Naive thymus-derived CD4-positive, alpha-beta T cell (primary cell): ENCODE data around the gene ZNF688. TPM values are rescaled to one million over a fixed set of nuclear protein-coding genes. Genes with fewer than 3 reads are reported as not detected.
"Not testable (repeated sequence)": the region's sequence is repeated elsewhere in the genome, so short reads cannot be mapped to it uniquely, and the experiment has no call there.

Experiments
- ATAC-seq: fragments of 150-1000 bp; cut with Tn5 transposase; 2 replicates; pipeline ENCODE4 v1.10.0; 2021; ENCODE audit warnings: mild to moderate bottlenecking, moderate library complexity
- CTCF ChIA-PET: fragments of 350-600 bp; sonication (Branson Sonifier 250); formaldehyde crosslinking; loops from one replicate; lab custom pipeline; 2021; ENCODE audit warnings: antibody characterized with exemption; lab: Charles Lee
- POLR2A ChIA-PET: fragments of 350-600 bp; sonication (Branson Sonifier 250); formaldehyde crosslinking; loops from one replicate; lab custom pipeline; 2021; ENCODE audit warnings: antibody characterized with exemption, inconsistent platforms; lab: Charles Lee
- DNase-seq, 9 donors: peaks; one replicate each; pipeline versions ENCODE4 v3.0.0 to v3.0.0-alpha.2; 2020 to 2022; ENCODE audit warnings: mixed read lengths in 1 of 9
- H3K27ac ChIP-seq: one replicate; pipeline ENCODE4 v1.7.0; 2013; ENCODE audit warnings: mild to moderate bottlenecking, low read depth, low read length, moderate library complexity
- H3K27me3 ChIP-seq, 2 donors: one replicate each; pipeline ENCODE4 v1.7.0; 2013; ENCODE audit warnings: low read length in 2 of 2, mild to moderate bottlenecking in 2 of 2, moderate library complexity in 2 of 2; ENCODE audit not compliant: control insufficient read depth in 2 of 2, insufficient read depth in 2 of 2
- H3K36me3 ChIP-seq, 3 experiments: 1 replicate in 2 of 3; 2 replicates in 1 of 3; pipeline ENCODE4 v1.7.0; 2013; ENCODE audit warnings: low read length in 3 of 3, mild to moderate bottlenecking in 3 of 3, moderate library complexity in 1 of 3; ENCODE audit not compliant: insufficient read depth in 3 of 3, control insufficient read depth in 2 of 3
- H3K4me1 ChIP-seq, 2 donors: one replicate each; pipeline ENCODE4 v1.7.0; 2013; ENCODE audit warnings: low read length in 2 of 2, mild to moderate bottlenecking in 2 of 2, moderate library complexity in 1 of 2; ENCODE audit not compliant: control insufficient read depth in 2 of 2, insufficient read depth in 2 of 2
- H3K4me3 ChIP-seq: 2 replicates; pipeline ENCODE4 v1.7.0; 2013; ENCODE audit warnings: mild to moderate bottlenecking, low read length
- H3K9me3 ChIP-seq, 3 experiments: 1 replicate in 2 of 3; 2 replicates in 1 of 3; pipeline ENCODE4 v1.7.0; 2013; ENCODE audit warnings: low read length in 3 of 3; ENCODE audit not compliant: control insufficient read depth in 2 of 3
- H3K27ac Mint-ChIP-seq, 9 donors: one replicate each; pipeline ENCODE4 v1.8.0; 2020 to 2022; ENCODE audit warnings: mixed read lengths in 9 of 9, mild to moderate bottlenecking in 8 of 9, moderate library complexity in 5 of 9, inconsistent platforms in 2 of 9
- H3K27me3 Mint-ChIP-seq, 5 donors: one replicate each; pipeline ENCODE4 v1.8.0; 2021 to 2022; ENCODE audit warnings: mixed read lengths in 5 of 5, mild to moderate bottlenecking in 1 of 5
- H3K36me3 Mint-ChIP-seq, 5 donors: one replicate each; pipeline ENCODE4 v1.8.0; 2020 to 2022; ENCODE audit warnings: mixed read lengths in 5 of 5, mild to moderate bottlenecking in 3 of 5, inconsistent platforms in 1 of 5
- H3K4me1 Mint-ChIP-seq, 7 donors: one replicate each; pipeline ENCODE4 v1.8.0; 2020 to 2022; ENCODE audit warnings: mixed read lengths in 7 of 7, mild to moderate bottlenecking in 3 of 7, inconsistent platforms in 1 of 7
- H3K4me3 Mint-ChIP-seq, 10 donors: one replicate each; pipeline ENCODE4 v1.8.0; 2020 to 2022; ENCODE audit warnings: mild to moderate bottlenecking in 10 of 10, mixed read lengths in 10 of 10, moderate library complexity in 6 of 10, inconsistent platforms in 2 of 10
- H3K9me3 Mint-ChIP-seq, 11 donors: one replicate each; pipeline ENCODE4 v1.8.0; 2020 to 2022; ENCODE audit warnings: mixed read lengths in 11 of 11, mild to moderate bottlenecking in 4 of 11, inconsistent platforms in 1 of 11, moderate library complexity in 1 of 11
- intact Hi-C, 2 donors: fragments of 100-400 bp; cut with micrococcal nuclease; formaldehyde crosslinking; loops; one replicate each; pipeline ENCODE4 v1.15.1; 2023
- polyA plus RNA-seq, 2 donors: library from polyadenylated mRNA; unstranded; fragments of 300-500 nt; fragmentation: Illumina TruSeq; gene quantifications; one replicate each; pipeline ENCODE4 v1.2.3, GENCODE V29; 2021
- total RNA-seq, 6 experiments: library from RNA in 5 of 6; stranded (reverse) in 5 of 6; gene quantifications; 1 replicate in 5 of 6; 2 replicates in 1 of 6; pipeline ENCODE4 v1.2.3 and lab custom pipeline; 2021 to 2026

Gene ZNF688
- total and polyA plus RNA-seq, 7 experiments from 2014 or later, result 8.8 to 33.2 (median 21.5) TPM

- H3K27ac Mint-ChIP-seq, H3K4me3 ChIP-seq: not testable (repeated sequence)
Measured at GRCh38 chr16:30590869-30591268, 19.4 kb upstream of the ZNF688 start.

GRCh38 chr16:30589582-30589981 is 18.1 kb upstream of the ZNF688 start:
- CTCF ChIA-PET, H3K4me3 Mint-ChIP-seq, H3K27me3 Mint-ChIP-seq, ATAC-seq, H3K9me3 ChIP-seq, H3K27me3 ChIP-seq, H3K9me3 Mint-ChIP-seq, H3K36me3 ChIP-seq, H3K27ac Mint-ChIP-seq, DNase-seq, H3K27ac ChIP-seq, H3K4me3 ChIP-seq, intact Hi-C loops: not testable (repeated sequence)
- Mint-ChIP-seq H3K4me1 (peaks cover 6 to 26% (median 19%) of the 10 kb centered on the region in 7 donors), H3K36me3 (peaks cover 0 to 11% (median 0%) of the 10 kb centered on the region in 5 donors)
- H3K4me1 ChIP-seq, result peaks cover 8 to 10% of the 10 kb centered on the region in 2 donors
- POLR2A ChIA-PET, result interaction anchor here (1.5 kb wide), 1 partner anchor 42 kb away, joined by 4 read pairs; no protein-coding TSS in a partner anchor

More at GRCh38 chr16:30590869-30591268, 19.4 kb upstream of the ZNF688 start:
- intact Hi-C loops, H3K27me3 ChIP-seq, DNase-seq, H3K36me3 ChIP-seq, H3K4me3 Mint-ChIP-seq, H3K4me1 ChIP-seq, H3K27ac ChIP-seq, H3K9me3 ChIP-seq, H3K9me3 Mint-ChIP-seq, H3K36me3 Mint-ChIP-seq, H3K27me3 Mint-ChIP-seq, ATAC-seq: not testable (repeated sequence)
- ChIA-PET CTCF (interaction anchor here (0.7 kb wide), 1 partner anchor 202 kb away, joined by 3 read pairs; no protein-coding TSS in a partner anchor), POLR2A (interaction anchor here (0.6 to 1.3 kb wide), 4 partner anchors 9 to 24 kb away, joined by 3 read pairs; partner anchors contain the start of gene ZNF689)
- H3K4me1 Mint-ChIP-seq, result peaks cover 2 to 17% (median 11%) of the 10 kb centered on the region in 7 donors

- no peak overlapping the region for H3K27ac ChIP-seq
- ATAC-seq, result no peak
- POLR2A ChIA-PET, result interaction anchor here (0.6 to 1.5 kb wide), 2 partner anchors 42 to 158 kb away, joined by 3 to 4 read pairs; no protein-coding TSS in a partner anchor
- Mint-ChIP-seq H3K9me3 (peaks cover 0 to 1% (median 0%) of the 10 kb centered on the region in 11 donors), H3K4me3 (no peak overlapping the region), H3K4me1 (peaks cover 6 to 30% (median 24%) of the 10 kb centered on the region in 7 donors), H3K27ac (no peak overlapping the region), H3K27me3 (peaks cover 0 to 2% (median 0%) of the 10 kb centered on the region in 5 donors), H3K36me3 (peaks cover 0 to 10% (median 0%) of the 10 kb centered on the region in 5 donors)
- intact Hi-C loops, result no loop called here
- no peak for DNase-seq
- H3K27me3 ChIP-seq, result no peaks in the 10 kb centered on the region
- H3K4me1 ChIP-seq, result peaks cover 8 to 12% of the 10 kb centered on the region in 2 donors
- no peak overlapping the region for H3K4me3 ChIP-seq
- H3K9me3 ChIP-seq, result no peaks in the 10 kb centered on the region
- CTCF ChIA-PET, result interaction anchor here (0.8 to 1.0 kb wide), 2 partner anchors 41 to 53 kb away, joined by 4 to 5 read pairs; no protein-coding TSS in a partner anchor
- H3K36me3 ChIP-seq, result no peaks in the 10 kb centered on the region
Measured at GRCh38 chr16:30588651-30589050, 17.1 kb upstream of the ZNF688 start.

- Histone ChIP-seq H3K4me1 (peaks cover 8 to 12% of the 10 kb centered on the region in 2 donors), H3K4me3 (peak within 1 kb of the TSS; percentile 77), H3K27me3 (no peaks in the 10 kb centered on the region), H3K27ac (peak within 1 kb of the TSS; percentile 81), H3K9me3 (no peaks in the 10 kb centered on the region), H3K36me3 (peaks cover 0 to 21% (median 0%) of the 10 kb centered on the region in 3 experiments)
- ATAC-seq (peak; percentile 100), DNase-seq (peak; percentile 72 to 95 (median 93))
- Mint-ChIP-seq H3K4me3 (peak within 1 kb of the TSS; percentile 85 to 98 (median 94)), H3K4me1 (peaks cover 6 to 44% (median 32%) of the 10 kb centered on the region in 7 donors), H3K27ac (peak within 1 kb of the TSS; percentile 89 to 95 (median 92)), H3K9me3 (no peaks in the 10 kb centered on the region), H3K36me3 (peaks cover 0 to 13% (median 0%) of the 10 kb centered on the region in 5 donors), H3K27me3 (peaks cover 0 to 2% (median 0%) of the 10 kb centered on the region in 5 donors)
- CTCF ChIA-PET, result interaction anchor here (0.6 to 1.9 kb wide), 5 partner anchors 13 to 224 kb away, joined by 3 to 6 read pairs (median 4); partner anchors contain the start of genes DCTPP1, PRR14 and ZNF764
- intact Hi-C loops, result loop anchor here (1.0 to 2.0 kb wide), 11 partner anchors 13 to 155 kb away; partner anchors contain the start of genes DCTPP1 (in 2 of the 2), ZNF689 (in 2 of the 2), ZNF764 (in 2 of the 2) and ZNF768 (in 2 of the 2)
- POLR2A ChIA-PET, result interaction anchor here (0.6 to 4.9 kb wide), 15 partner anchors 14 to 168 kb away, joined by 3 to 45 read pairs (median 6); partner anchors contain the start of genes FBRS, ITGAL, PRR14 and ZNF688
Measured at GRCh38 chr16:30585400-30586191, 14.1 kb upstream of the ZNF688 start, which contains the start of gene ZNF785. Gene ZNF785 (minus strand): TSS chr16:30585697. CDS start chr16:30585611, 86 bp downstream.

GRCh38 chr16:30585022-30585399 is 13.5 kb upstream of the ZNF688 start:
- intact Hi-C loops, result loop anchor here (1.0 to 2.0 kb wide), 11 partner anchors 13 to 155 kb away; partner anchors contain the start of genes DCTPP1 (in 2 of the 2), ZNF689 (in 2 of the 2), ZNF764 (in 2 of the 2) and ZNF768 (in 2 of the 2)
- H3K4me3 ChIP-seq, result peak overlapping the region; percentile 77
- H3K27ac Mint-ChIP-seq, result peak overlapping the region; percentile 34 to 90 (median 79)
- peaks cover 0 to 13% (median 0%) of the 10 kb centered on the region in 5 donors for H3K36me3 Mint-ChIP-seq
- ATAC-seq (peak; percentile 5), DNase-seq (no peak)
- peaks cover 8 to 12% of the 10 kb centered on the region in 2 donors for H3K4me1 ChIP-seq
- H3K27me3 ChIP-seq, result no peaks in the 10 kb centered on the region
- peaks cover 0 to 21% (median 0%) of the 10 kb centered on the region in 3 experiments for H3K36me3 ChIP-seq
- peaks cover 6 to 44% (median 32%) of the 10 kb centered on the region in 7 donors for H3K4me1 Mint-ChIP-seq
- no peaks in the 10 kb centered on the region for H3K9me3 ChIP-seq
- peak overlapping the region; percentile 78 to 98 (median 89) for H3K4me3 Mint-ChIP-seq
- CTCF ChIA-PET, result interaction anchor here (0.6 to 1.9 kb wide), 2 partner anchors 155 to 491 kb away, joined by 3 to 6 read pairs; partner anchors contain the start of gene DCTPP1
- POLR2A ChIA-PET, result interaction anchor here (0.6 to 4.9 kb wide), 11 partner anchors 13 to 115 kb away, joined by 3 to 45 read pairs (median 8); partner anchors contain the start of genes FBRS, ITGAL, PRR14 and ZNF688
- peaks cover 0 to 2% (median 0%) of the 10 kb centered on the region in 5 donors for H3K27me3 Mint-ChIP-seq
- peak overlapping the region; percentile 81 for H3K27ac ChIP-seq
- no peaks in the 10 kb centered on the region for H3K9me3 Mint-ChIP-seq
